NCI-H510A treated with DMSO at 0.1 percent for 48 hours (cell line): ENCODE results near the gene SKA1.

ENCODE experiments used
- DNase-seq: peaks from one replicate; lab custom pipeline; 2025; lab: John Stamatoyannopoulos, UW

Gene SKA1, protein sequence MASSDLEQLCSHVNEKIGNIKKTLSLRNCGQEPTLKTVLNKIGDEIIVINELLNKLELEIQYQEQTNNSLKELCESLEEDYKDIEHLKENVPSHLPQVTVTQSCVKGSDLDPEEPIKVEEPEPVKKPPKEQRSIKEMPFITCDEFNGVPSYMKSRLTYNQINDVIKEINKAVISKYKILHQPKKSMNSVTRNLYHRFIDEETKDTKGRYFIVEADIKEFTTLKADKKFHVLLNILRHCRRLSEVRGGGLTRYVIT

GRCh38 chr18:50374753-50375391, at the start of gene SKA1:
Gene SKA1, plus strand, starts transcription at chr18:50375046. Its CDS starts 785 bp downstream, at chr18:50375831.
- peak; percentile 81 for DNase-seq

GRCh38 chr18:50327983-50328382, 46.9 kb upstream of the SKA1 start:
- DNase-seq = no peak

DNA sequence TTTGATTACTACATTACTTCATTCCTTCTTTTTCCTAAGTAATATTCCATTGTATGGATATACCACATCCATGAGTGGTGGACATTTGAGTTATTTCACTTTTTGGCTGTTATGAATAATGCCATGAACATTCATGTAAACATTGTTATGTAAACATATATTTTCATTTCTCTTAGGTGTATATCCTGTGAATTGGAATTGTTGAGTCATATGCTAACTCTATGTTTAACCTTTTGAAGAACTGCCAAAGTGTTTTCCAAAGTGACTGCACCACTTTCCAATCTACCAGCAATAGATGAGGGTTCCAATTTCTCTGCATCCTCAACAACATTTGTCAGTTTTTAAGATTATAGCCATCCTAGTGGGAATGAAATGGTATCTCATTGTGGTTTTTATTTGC, 44.7 kb upstream of the SKA1 start:
- no peak for DNase-seq

DNA sequence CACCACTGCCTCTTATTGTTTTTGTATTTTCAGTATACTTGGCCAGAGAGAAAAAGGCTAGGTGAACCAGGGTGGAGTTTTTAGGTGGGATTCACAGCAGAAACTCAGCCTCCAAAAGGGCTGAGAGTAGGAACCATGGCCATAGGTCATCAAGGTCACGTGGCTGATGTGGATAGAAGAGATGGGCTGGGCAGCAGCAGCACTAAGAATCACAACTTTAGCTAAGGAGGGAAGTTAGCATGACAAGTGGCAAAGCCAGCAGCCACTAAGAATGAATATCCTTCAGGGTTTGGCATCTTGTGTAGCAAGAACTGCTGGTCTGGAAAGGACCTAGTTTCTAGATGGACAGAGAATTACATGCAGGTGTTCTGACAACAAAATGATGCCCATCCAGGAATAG, 43.2 kb upstream of the SKA1 start:
- no peak for DNase-seq

GRCh38 chr18:50334546-50335152, 40.2 kb upstream of the SKA1 start:
- DNase-seq = no peak

- no peak for DNase-seq
These were observed 36.7 kb upstream of the SKA1 start for GRCh38 chr18:50338122-50338521.

DNA sequence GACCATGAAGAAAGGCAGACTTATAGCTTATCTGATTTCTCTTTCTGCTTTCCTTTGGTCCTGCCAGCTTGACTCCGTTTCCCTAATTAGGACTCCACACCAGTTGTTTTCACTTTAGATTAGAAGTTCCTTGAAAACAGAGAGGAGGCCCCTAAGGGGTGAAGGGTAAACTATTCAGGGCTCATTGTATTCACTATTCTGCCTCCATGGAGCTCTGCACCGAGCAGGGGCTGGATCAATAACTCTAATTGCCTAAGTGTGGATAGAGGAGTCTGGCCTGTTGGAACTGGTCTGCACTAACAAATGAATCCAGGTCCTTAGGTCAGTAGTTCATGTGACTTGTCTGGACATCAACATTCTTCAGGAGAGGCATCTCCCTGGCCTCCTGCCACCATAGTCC, 36.1 kb upstream of the SKA1 start:
- DNase-seq = no peak

GRCh38 chr18:50340078-50340477, 34.8 kb upstream of the SKA1 start:
- no peak for DNase-seq

DNA sequence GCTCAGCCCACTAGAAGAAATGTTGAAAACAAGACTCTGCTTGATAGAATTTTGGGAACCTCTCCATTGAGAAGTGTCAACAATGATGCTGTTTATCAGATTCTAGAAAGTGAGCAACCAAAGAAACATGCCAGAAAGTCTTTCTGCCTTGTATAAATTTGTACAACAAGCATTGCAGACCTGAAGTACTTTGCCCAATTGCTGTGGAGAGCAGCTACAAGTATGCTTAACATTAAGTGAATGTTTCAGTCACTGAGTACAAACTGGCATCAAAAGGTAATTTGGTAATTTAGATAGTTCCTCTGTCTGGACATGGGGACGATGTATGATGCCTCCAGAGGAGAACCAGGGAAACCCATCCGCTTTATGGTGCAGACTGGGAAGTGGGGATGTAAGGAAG, 33.4 kb upstream of the SKA1 start:
- no peak for DNase-seq

DNA sequence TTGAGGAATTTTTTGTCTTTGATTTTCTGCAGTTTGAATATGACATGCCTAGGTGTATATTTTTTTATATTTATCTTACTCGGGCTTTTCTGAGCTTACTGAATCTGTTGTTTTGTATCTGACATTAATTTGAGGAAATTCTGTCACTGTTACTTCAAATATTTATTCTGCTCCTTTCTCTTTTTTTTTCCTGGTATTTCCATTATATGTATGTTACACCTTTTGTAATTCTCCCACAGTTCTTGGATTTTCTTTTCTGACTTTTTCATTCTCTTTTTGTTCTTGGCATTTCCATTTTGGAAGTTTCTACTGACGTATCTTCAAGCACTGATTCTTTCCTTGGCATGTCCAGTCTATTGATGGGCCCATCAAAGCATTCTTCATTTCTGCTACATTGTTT, 24.1 kb upstream of the SKA1 start:
- no peak for DNase-seq

GRCh38 chr18:50356036-50356945, 18.6 kb upstream of the SKA1 start:
- DNase-seq = peak; percentile 30

DNA sequence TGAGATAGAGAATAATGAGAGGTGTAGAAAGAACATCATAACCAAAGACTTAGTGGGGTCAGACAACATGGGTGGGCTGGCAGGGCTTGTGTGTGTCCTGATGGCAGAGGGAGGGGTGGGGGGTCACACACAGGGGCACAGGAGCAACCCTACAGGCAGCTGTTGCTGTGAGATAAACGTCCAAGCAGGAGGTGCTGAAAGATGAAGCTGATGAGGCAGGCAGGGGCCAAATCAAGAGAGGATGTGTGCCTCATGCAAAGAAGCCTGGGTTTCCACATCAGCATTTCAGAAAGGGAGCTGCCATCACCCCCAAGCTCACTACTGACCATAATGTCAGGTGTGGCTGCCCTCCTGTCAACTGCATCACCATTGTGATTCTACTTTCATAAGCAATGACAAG, 16.0 kb upstream of the SKA1 start:
- DNase-seq = no peak

- DNase-seq = no peak
These were observed 15.0 kb upstream of the SKA1 start for GRCh38 chr18:50359806-50360205.

GRCh38 chr18:50360611-50361010, 14.2 kb upstream of the SKA1 start:
- DNase-seq = no peak

DNA sequence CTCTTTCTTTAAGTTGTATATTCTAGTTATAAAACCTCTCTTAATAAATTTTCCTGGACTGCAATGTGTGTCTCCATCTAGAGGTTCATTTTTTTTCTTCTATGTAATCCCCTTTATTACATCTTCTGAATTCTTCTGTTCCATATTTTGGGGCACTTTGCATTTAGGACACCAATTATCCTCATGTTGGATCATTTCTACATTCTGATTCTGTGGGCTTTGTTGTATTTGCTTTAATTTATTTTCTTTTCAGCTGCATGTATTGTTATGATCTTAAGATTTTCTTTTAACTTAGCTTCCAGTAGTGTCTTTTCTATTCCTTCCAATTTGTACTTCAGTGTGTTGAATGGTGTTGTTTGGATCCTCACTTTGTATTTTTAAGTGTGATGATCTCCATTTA, 5.2 kb upstream of the SKA1 start:
- no peak for DNase-seq

DNA sequence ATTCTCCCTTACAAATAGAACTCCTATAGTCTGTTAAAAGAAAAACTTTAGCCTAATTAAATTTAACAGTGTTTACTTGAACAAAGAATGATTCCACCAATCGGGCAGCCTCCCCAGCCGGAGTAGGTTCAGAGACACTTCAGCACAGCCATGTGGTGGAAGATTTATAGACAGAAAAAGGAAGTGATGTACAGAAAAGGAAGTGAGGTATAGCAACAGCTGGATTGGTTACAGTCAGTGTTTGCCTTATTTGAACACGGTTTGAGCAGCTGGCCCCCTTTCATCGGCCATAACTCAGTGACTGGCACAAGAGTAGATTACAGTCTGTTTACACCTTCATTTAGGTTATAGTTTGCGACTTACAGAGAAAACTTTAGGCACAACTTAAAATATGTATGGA, 2.1 kb upstream of the SKA1 start:
- DNase-seq = no peak

DNA sequence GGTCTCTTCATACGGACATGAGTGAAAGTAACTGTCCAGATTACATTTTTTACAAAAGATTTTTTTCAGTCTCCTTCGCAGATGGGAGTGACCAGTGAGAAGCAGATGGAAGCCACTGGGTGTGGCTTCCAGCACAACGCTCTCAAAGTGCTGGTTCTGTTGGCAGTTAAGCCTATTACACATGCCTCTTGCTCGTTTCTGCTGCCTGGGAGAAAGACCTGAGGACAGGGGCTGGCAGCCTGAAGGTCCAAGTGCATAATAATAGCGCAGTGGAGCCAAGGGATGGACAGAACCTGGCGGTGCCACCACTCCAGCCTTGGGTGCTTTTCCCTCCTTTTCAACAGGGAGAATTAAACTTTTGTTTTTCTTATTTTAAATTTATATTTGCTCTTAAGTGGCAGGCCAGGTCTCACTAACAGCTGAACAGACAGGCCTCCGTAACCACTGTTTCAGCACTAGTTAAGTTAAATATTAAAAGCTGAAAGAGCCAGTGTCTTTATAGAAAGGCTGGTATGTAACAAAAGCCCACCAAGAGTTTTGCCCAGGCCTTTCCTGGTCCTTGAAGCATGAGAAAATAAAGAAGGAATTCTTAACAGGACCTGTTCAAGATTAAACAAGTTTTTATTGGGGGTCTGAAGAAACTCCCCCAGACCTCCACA, 1.2 kb upstream of the SKA1 start:
- DNase-seq = no peak

GRCh38 chr18:50374220-50374752, 560 bp upstream of the SKA1 start:
- no peak for DNase-seq

DNA sequence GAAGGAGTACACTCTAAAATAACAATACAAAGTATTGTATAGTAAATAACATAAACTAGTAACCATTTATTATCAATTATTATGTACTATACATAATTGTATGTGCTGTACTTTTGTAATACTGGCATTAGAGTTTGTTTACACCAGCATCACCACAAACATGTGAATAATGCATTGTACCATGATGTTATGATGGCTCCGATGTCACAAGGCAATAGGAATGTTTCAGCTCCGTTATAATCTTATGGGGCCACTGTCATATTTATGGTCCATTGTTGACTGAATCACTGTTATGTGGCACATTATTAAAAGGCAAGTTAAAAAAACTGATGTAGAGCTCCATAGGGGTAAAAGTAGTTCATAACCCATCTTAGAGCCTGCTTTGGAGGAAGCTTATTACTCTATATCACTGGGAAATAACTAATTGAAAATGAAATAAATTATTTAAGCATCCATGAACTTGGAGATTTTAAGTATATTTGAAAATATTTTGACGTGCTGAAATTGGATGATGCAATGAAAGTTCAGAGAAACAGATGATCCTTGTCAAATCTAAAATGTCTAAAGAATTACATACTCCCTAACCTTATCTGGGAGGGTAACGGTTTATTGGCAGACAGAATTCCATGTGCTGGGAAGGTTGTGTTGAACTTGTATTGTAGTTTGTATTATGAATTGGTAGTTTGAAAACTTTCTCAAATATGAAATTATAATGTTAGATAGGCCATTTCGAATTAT, 2.4 kb downstream of the SKA1 start:
- no peak for DNase-seq

GRCh38 chr18:50388988-50389387, 14.1 kb downstream of the SKA1 start:
- DNase-seq = no peak

DNA sequence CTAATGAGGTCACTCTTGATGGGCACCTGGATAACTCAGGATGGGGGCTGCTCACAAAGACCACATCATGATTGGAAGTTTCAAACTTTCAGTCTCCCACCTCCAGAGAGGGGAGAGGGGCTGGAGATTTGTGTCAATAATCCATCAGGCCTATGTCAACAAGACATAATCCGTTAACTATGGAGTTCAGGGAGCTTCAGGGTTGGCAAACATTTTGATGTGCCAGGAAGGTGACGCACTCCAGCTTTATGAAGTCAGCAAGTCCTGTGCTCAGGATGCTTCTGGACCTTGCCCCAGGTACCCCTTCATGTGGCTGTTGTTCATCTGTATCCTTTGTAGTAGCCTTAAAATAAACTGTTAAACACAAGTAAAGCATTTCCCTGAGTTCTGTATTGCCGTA, 19.0 kb downstream of the SKA1 start:
- DNase-seq = no peak
